Trophoblast cell (in vitro differentiated cells and primary cell): ENCODE data around the gene RNGTT.

Source experiments
- DNase-seq, 2 donors: peaks; one replicate each; pipeline ENCODE4 v3.0.0-alpha.2; 2016
- H2AFZ ChIP-seq: 2 replicates; pipeline ENCODE4 v1.6.1; 2013; ENCODE audit warnings: low read length, moderate library complexity, mild to moderate bottlenecking; ENCODE audit not compliant: insufficient read depth, poor library complexity
- H2AK5ac ChIP-seq: 2 replicates; pipeline ENCODE4 v1.6.1; 2013; ENCODE audit warnings: mild to moderate bottlenecking, low read length
- H2BK120ac ChIP-seq: 2 replicates; pipeline ENCODE4 v1.6.1; 2013; ENCODE audit warnings: low read length, mild to moderate bottlenecking, moderate library complexity; ENCODE audit not compliant: insufficient read depth, poor library complexity
- H2BK12ac ChIP-seq: 2 replicates; pipeline ENCODE4 v1.6.1; 2013; ENCODE audit warnings: mild to moderate bottlenecking, low read length, moderate library complexity
- H2BK5ac ChIP-seq: 2 replicates; pipeline ENCODE4 v1.6.1; 2013; ENCODE audit warnings: low read length, low read depth, moderate library complexity, mild to moderate bottlenecking; ENCODE audit not compliant: poor library complexity
- H3K14ac ChIP-seq: 2 replicates; pipeline ENCODE4 v1.6.1; 2013; ENCODE audit warnings: mild to moderate bottlenecking, low read length
- H3K18ac ChIP-seq: 2 replicates; pipeline ENCODE4 v1.6.1; 2013; ENCODE audit warnings: mild to moderate bottlenecking, low read length
- H3K23ac ChIP-seq: 2 replicates; pipeline ENCODE4 v1.6.1; 2013; ENCODE audit warnings: low read length
- H3K27ac ChIP-seq: 2 replicates; pipeline ENCODE4 v1.5.1; 2013; ENCODE audit warnings: low read depth, mild to moderate bottlenecking, inconsistent platforms, low read length, moderate library complexity
- H3K27me3 ChIP-seq: 2 replicates; pipeline ENCODE4 v1.6.1; 2013; ENCODE audit warnings: inconsistent platforms, mild to moderate bottlenecking, low read length, moderate library complexity; ENCODE audit not compliant: insufficient read depth
- H3K36me3 ChIP-seq, 2 experiments: 1 replicate in 1 of 2; 2 replicates in 1 of 2; pipeline ENCODE4 v1.6.1; 2013; ENCODE audit warnings: low read length in 2 of 2, mild to moderate bottlenecking in 2 of 2, moderate library complexity in 1 of 2; ENCODE audit not compliant: insufficient read depth in 2 of 2, control insufficient read depth in 1 of 2
- H3K4ac ChIP-seq: 2 replicates; pipeline ENCODE4 v1.6.1; 2013; ENCODE audit warnings: low read depth, mild to moderate bottlenecking, low read length, moderate library complexity
- H3K4me1 ChIP-seq, 2 experiments: 1 replicate in 1 of 2; 2 replicates in 1 of 2; pipeline ENCODE4 v1.6.1; 2013; ENCODE audit warnings: low read length in 2 of 2, mild to moderate bottlenecking in 2 of 2, moderate library complexity in 1 of 2; ENCODE audit not compliant: insufficient read depth in 2 of 2, control insufficient read depth in 1 of 2
- H3K4me2 ChIP-seq: 2 replicates; pipeline ENCODE4 v1.6.1; 2013; ENCODE audit warnings: inconsistent platforms, mild to moderate bottlenecking, low read length, moderate library complexity
- H3K4me3 ChIP-seq: 2 replicates; pipeline ENCODE4 v1.5.1; 2013; ENCODE audit warnings: mild to moderate bottlenecking, low read depth, low read length, inconsistent platforms
- H3K79me1 ChIP-seq: one replicate; pipeline ENCODE4 v1.6.1; 2013; ENCODE audit warnings: low read length
- H3K79me2 ChIP-seq: 2 replicates; pipeline ENCODE4 v1.6.1; 2013; ENCODE audit warnings: low read length, mild to moderate bottlenecking; ENCODE audit not compliant: control insufficient read depth, insufficient read depth, poor library complexity
- H3K9ac ChIP-seq: 2 replicates; pipeline ENCODE4 v1.6.1; 2013; ENCODE audit warnings: mild to moderate bottlenecking, low read length
- H3K9me3 ChIP-seq: 2 replicates; pipeline ENCODE4 v1.6.1; 2013; ENCODE audit warnings: low read depth, mild to moderate bottlenecking, control low read depth, inconsistent platforms, low read length; ENCODE audit not compliant: insufficient read depth
- H4K12ac ChIP-seq: 2 replicates; pipeline ENCODE4 v1.6.1; 2013; ENCODE audit warnings: low read depth, mild to moderate bottlenecking, low read length, moderate library complexity
- H4K8ac ChIP-seq: 2 replicates; pipeline ENCODE4 v1.6.1; 2013; ENCODE audit warnings: low read depth, mild to moderate bottlenecking, low read length, moderate library complexity
- H4K91ac ChIP-seq: one replicate; pipeline ENCODE4 v1.6.1; 2013; ENCODE audit warnings: low read depth, mild to moderate bottlenecking, low read length, moderate library complexity
- WGBS: extraction: QIAGEN DNeasy Blood & Tissue Kit; methylation state at CpG from one replicate; pipeline ENCODE4 v1.1.7; 2013; ENCODE audit warnings: missing lambda C conversion rate; ENCODE audit not compliant: insufficient read length, insufficient coverage; ENCODE audit errors: extremely low coverage; 5-methylcytosine and 5-hydroxymethylcytosine counted together

Gene RNGTT

GRCh38 chr6:88636871-88637270, 326.5 kb downstream of the RNGTT start:
- Histone ChIP-seq H3K14ac (no peak overlapping the region), H2BK12ac (no peak overlapping the region), H2AFZ (no peak overlapping the region), H2BK120ac (no peak overlapping the region), H3K18ac (no peak overlapping the region), H3K36me3 (no peaks in the 10 kb centered on the region), H4K12ac (no peak overlapping the region), H2AK5ac (no peak overlapping the region), H3K9ac (no peak overlapping the region), H3K79me2 (no peaks in the 10 kb centered on the region), H4K91ac (no peak overlapping the region), H3K4ac (no peak overlapping the region), H3K27me3 (no peaks in the 10 kb centered on the region), H2BK5ac (no peak overlapping the region), H3K79me1 (no peaks in the 10 kb centered on the region), H3K4me1 (peaks cover 0 to 2% of the 10 kb centered on the region in 2 experiments), H3K9me3 (no peaks in the 10 kb centered on the region), H4K8ac (no peak overlapping the region), H3K27ac (no peak overlapping the region), H3K23ac (no peak overlapping the region), H3K4me2 (no peak overlapping the region), H3K4me3 (no peak overlapping the region)
- DNase-seq: no peak

DNA sequence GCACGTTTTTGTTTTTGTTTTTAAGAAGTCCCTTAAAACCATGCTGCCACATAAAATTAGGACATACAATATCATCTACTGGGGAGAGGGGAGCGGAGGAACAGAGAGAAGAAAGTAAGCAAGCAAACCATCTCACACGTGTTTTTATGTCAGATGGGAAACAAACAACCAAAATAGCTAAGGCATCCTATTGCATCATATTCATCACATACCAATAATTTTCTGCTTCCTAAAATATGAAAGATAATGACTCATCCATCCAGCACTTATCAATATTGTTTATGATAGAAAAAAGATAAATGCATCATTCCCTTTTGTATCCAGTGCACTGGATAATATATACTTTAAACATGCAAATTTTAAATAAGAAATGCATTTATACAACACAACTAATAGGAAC, 329.6 kb downstream of the RNGTT start:
- no peak overlapping the region for H2BK5ac ChIP-seq
- H3K27me3 ChIP-seq: no peaks in the 10 kb centered on the region
- H3K18ac ChIP-seq: no peak overlapping the region
- H4K91ac ChIP-seq: no peak overlapping the region
- H3K36me3 ChIP-seq: no peaks in the 10 kb centered on the region
- no peak overlapping the region for H2BK12ac ChIP-seq
- H3K27ac ChIP-seq: no peak overlapping the region
- H3K4me1 ChIP-seq: no peaks in the 10 kb centered on the region
- H2BK120ac ChIP-seq: no peak overlapping the region
- no peak overlapping the region for H2AFZ ChIP-seq
- WGBS: no CpG with 5 or more reads among the region's 3 CpGs
- no peaks in the 10 kb centered on the region for H3K79me2 ChIP-seq
- no peak overlapping the region for H3K4ac ChIP-seq
- H3K4me2 ChIP-seq: no peak overlapping the region
- H3K14ac ChIP-seq: no peak overlapping the region
- no peak overlapping the region for H3K9ac ChIP-seq
- H3K23ac ChIP-seq: no peak overlapping the region
- H3K79me1 ChIP-seq: no peaks in the 10 kb centered on the region
- H3K4me3 ChIP-seq: no peak overlapping the region
- H4K8ac ChIP-seq: no peak overlapping the region
- no peak overlapping the region for H4K12ac ChIP-seq
- DNase-seq: no peak
- H2AK5ac ChIP-seq: no peak overlapping the region
- H3K9me3 ChIP-seq: no peaks in the 10 kb centered on the region

DNA sequence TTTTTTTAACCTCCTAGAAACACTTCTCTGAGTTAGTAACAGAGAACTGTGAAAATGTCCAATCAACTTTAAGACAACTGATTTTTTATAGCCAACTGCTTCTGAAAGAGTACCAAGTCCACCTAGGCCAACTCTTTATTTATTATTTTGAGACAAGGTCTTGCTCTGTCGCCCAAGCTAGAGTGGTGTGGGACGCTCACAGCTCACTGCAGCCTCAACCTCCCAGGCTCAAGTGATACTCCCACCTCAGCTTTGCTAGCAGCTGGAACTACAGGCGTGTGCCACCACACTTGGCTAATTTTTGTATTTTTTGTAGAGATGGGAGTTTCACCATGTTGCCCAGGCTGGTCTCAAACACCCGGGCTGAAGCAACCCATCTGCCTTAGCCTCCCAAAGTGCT, 331.6 kb downstream of the RNGTT start:
- H3K36me3 ChIP-seq: no peaks in the 10 kb centered on the region
- no peak for DNase-seq

DNA sequence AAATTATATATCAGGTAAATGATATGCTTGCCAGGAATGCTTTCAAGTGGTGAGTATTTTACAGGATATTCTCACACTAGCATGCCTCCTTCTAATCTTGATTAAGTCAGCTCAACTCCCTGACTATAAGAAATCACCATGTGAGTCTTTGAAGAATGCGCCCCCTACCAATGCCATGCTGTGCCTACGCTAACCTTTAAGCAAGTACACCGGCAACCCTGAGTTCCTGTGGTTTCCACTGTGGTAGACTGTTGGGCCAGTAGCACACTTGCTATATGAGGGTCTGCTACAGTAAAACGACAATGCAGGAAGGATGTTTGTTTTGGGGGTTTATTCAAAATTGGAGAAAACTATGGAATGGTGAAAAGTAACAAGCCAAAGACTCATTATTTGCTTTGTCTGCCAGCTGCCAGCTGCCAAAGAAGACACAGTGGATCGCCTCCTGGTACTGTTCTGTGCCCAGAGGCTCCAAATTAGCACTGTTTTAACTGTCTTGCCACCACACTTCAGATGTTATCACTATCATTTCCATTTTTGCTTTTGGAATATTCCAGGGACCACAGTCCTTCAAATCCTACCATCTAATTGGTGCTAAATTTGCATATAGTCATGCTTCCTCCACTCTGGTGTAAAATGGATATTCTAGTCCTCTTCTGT, 333.5 kb downstream of the RNGTT start:
- Histone ChIP-seq H3K9me3 (no peaks in the 10 kb centered on the region), H3K36me3 (no peaks in the 10 kb centered on the region), H2BK120ac (no peak overlapping the region), H3K27ac (no peak overlapping the region), H4K91ac (no peak overlapping the region), H4K8ac (no peak overlapping the region), H3K79me2 (no peaks in the 10 kb centered on the region), H3K4me3 (no peak overlapping the region), H2AFZ (no peak overlapping the region), H3K23ac (no peak overlapping the region), H2AK5ac (no peak overlapping the region), H4K12ac (no peak overlapping the region), H3K14ac (no peak overlapping the region), H3K4ac (no peak overlapping the region), H2BK12ac (no peak overlapping the region), H3K79me1 (no peaks in the 10 kb centered on the region), H3K4me1 (no peaks in the 10 kb centered on the region), H3K9ac (no peak overlapping the region), H2BK5ac (no peak overlapping the region), H3K4me2 (no peak overlapping the region), H3K27me3 (no peaks in the 10 kb centered on the region), H3K18ac (no peak overlapping the region)
- WGBS: no CpG with 5 or more reads among the region's 5 CpGs
- peak in 1 of 2 donors; percentile 14 for DNase-seq

More for the DNA sequence above, 331.6 kb downstream of the RNGTT start:
- Histone ChIP-seq H3K79me2 (no peaks in the 10 kb centered on the region), H2AFZ (no peak overlapping the region), H3K4me2 (no peak overlapping the region), H3K9ac (no peak overlapping the region), H3K14ac (no peak overlapping the region), H3K18ac (no peak overlapping the region), H4K91ac (no peak overlapping the region), H3K23ac (no peak overlapping the region), H2BK120ac (no peak overlapping the region), H3K4me1 (no peaks in the 10 kb centered on the region), H4K8ac (no peak overlapping the region), H3K4ac (no peak overlapping the region), H3K27ac (no peak overlapping the region), H3K4me3 (no peak overlapping the region), H3K9me3 (no peaks in the 10 kb centered on the region), H4K12ac (no peak overlapping the region), H2BK5ac (no peak overlapping the region), H2AK5ac (no peak overlapping the region), H3K79me1 (no peaks in the 10 kb centered on the region), H3K27me3 (no peaks in the 10 kb centered on the region), H2BK12ac (no peak overlapping the region)
- no CpG with 5 or more reads among the region's 4 CpGs for WGBS
